H9 (cell line): ENCODE data around the gene TNFRSF1B. TPM values are rescaled to one million over a fixed set of nuclear protein-coding genes. Genes with fewer than 3 reads are reported as not detected.

Experiments
- DNase-seq: peaks from one replicate; pipeline ENCODE4 v3.0.0-alpha.2; 2017
- H2AFZ ChIP-seq: one replicate; pipeline ENCODE4 v1.6.1; 2013; ENCODE audit warnings: mild to moderate bottlenecking, low read length, control low read depth, moderate library complexity
- H2AK5ac ChIP-seq: 2 replicates; pipeline ENCODE4 v1.6.1; 2013; ENCODE audit warnings: low read length, control low read depth, mixed read lengths; ENCODE audit not compliant: insufficient read length
- H2BK120ac ChIP-seq: one replicate; pipeline ENCODE4 v1.6.1; 2013; ENCODE audit warnings: low read depth, mild to moderate bottlenecking, low read length, control low read depth, inconsistent platforms; ENCODE audit not compliant: poor library complexity, severe bottlenecking
- H2BK12ac ChIP-seq: 2 replicates; pipeline ENCODE4 v1.6.1; 2013; ENCODE audit warnings: low read length, control low read depth, mixed read lengths, low read depth; ENCODE audit not compliant: insufficient read length
- H2BK15ac ChIP-seq: 2 replicates; pipeline ENCODE4 v1.6.1; 2013; ENCODE audit warnings: low read depth, low read length, control low read depth
- H2BK20ac ChIP-seq: one replicate; pipeline ENCODE4 v1.6.1; 2013; ENCODE audit warnings: low read depth, mild to moderate bottlenecking, low read length, control low read depth, inconsistent platforms; ENCODE audit not compliant: poor library complexity, severe bottlenecking
- H2BK5ac ChIP-seq: 2 replicates; pipeline ENCODE4 v1.6.1; 2013; ENCODE audit warnings: low read length, control low read depth, mixed read lengths; ENCODE audit not compliant: insufficient read length
- H3K14ac ChIP-seq: 2 replicates; pipeline ENCODE4 v1.6.1; 2013; ENCODE audit warnings: low read length, control low read depth; ENCODE audit not compliant: insufficient read depth
- H3K18ac ChIP-seq: 2 replicates; pipeline ENCODE4 v1.6.1; 2013; ENCODE audit warnings: low read depth, mild to moderate bottlenecking, mixed read lengths, low read length, control low read depth; ENCODE audit not compliant: insufficient read length
- H3K23ac ChIP-seq: 2 replicates; pipeline ENCODE4 v1.6.1; 2013; ENCODE audit warnings: low read length, control low read depth, mixed read lengths, low read depth; ENCODE audit not compliant: insufficient read length
- H3K23me2 ChIP-seq: 2 replicates; pipeline ENCODE4 v1.6.1; 2013; ENCODE audit warnings: low read depth, mild to moderate bottlenecking, mixed read lengths, low read length, control low read depth; ENCODE audit not compliant: insufficient read length, poor library complexity, severe bottlenecking
- H3K27ac ChIP-seq: 2 replicates; pipeline ENCODE4 v1.5.1; 2013; ENCODE audit warnings: low read length, control low read depth, mixed read lengths, low read depth; ENCODE audit not compliant: insufficient read length
- H3K27me3 ChIP-seq: 2 replicates; pipeline ENCODE4 v1.6.1; 2013; ENCODE audit warnings: low read length, control low read depth, inconsistent platforms; ENCODE audit not compliant: insufficient read depth
- H3K4ac ChIP-seq: 2 replicates; pipeline ENCODE4 v1.6.1; 2013; ENCODE audit warnings: low read depth, mild to moderate bottlenecking, control low read depth, inconsistent platforms, low read length, moderate library complexity
- H3K4me1 ChIP-seq: 2 replicates; pipeline ENCODE4 v1.6.1; 2013; ENCODE audit warnings: low read length, control low read depth, inconsistent platforms; ENCODE audit not compliant: insufficient read depth
- H3K4me2 ChIP-seq: 2 replicates; pipeline ENCODE4 v1.6.1; 2013; ENCODE audit warnings: low read length, control low read depth, mixed read lengths; ENCODE audit not compliant: insufficient read length, insufficient read depth
- H3K56ac ChIP-seq: 2 replicates; pipeline ENCODE4 v1.6.1; 2013; ENCODE audit warnings: low read depth, mild to moderate bottlenecking, mixed read lengths, low read length, control low read depth; ENCODE audit not compliant: insufficient read length
- H3K79me1 ChIP-seq: 2 replicates; pipeline ENCODE4 v1.6.1; 2013; ENCODE audit warnings: low read depth, mild to moderate bottlenecking, moderate library complexity, low read length, control low read depth, inconsistent platforms; ENCODE audit not compliant: insufficient read depth, poor library complexity, severe bottlenecking
- H3K79me2 ChIP-seq: 2 replicates; pipeline ENCODE4 v1.6.1; 2013; ENCODE audit warnings: low read length, control low read depth, inconsistent platforms; ENCODE audit not compliant: insufficient read depth
- H3K9ac ChIP-seq: 2 replicates; pipeline ENCODE4 v1.6.1; 2013; ENCODE audit warnings: low read length, control low read depth, mixed read lengths; ENCODE audit not compliant: insufficient read length; ENCODE audit errors: extremely low read depth
- H3K9me3 ChIP-seq: one replicate; pipeline ENCODE4 v1.6.1; 2013; ENCODE audit warnings: low read depth, low read length, inconsistent platforms; ENCODE audit not compliant: control insufficient read depth
- H3T11ph ChIP-seq: one replicate; pipeline ENCODE4 v1.6.1; 2013; ENCODE audit warnings: mild to moderate bottlenecking, low read length, control low read depth, inconsistent platforms
- H4K20me1 ChIP-seq: one replicate; pipeline ENCODE4 v1.6.1; 2013; ENCODE audit not compliant: control insufficient read depth, insufficient read length, insufficient read depth
- H4K5ac ChIP-seq: 2 replicates; pipeline ENCODE4 v1.6.1; 2013; ENCODE audit warnings: low read depth, mild to moderate bottlenecking, mixed read lengths, low read length, control low read depth; ENCODE audit not compliant: insufficient read length
- H4K8ac ChIP-seq: replicated peaks from 2 replicates; pipeline ENCODE4 v1.6.1; 2013; ENCODE audit warnings: low read length, control low read depth, mixed read lengths, low read depth; ENCODE audit not compliant: insufficient read length
- H4K91ac ChIP-seq: 2 replicates; pipeline ENCODE4 v1.6.1; 2013; ENCODE audit warnings: low read depth, mild to moderate bottlenecking, moderate library complexity, mixed read lengths, low read length, control low read depth; ENCODE audit not compliant: insufficient read length
- H3K27ac Mint-ChIP-seq, 3 experiments: 2 replicates in 2 of 3; 3 replicates in 1 of 3; pipeline ENCODE4 v1.8.0; 2020 to 2021; ENCODE audit warnings: mixed read lengths in 3 of 3, mild to moderate bottlenecking in 1 of 3, moderate library complexity in 1 of 3
- H3K27me3 Mint-ChIP-seq: 2 replicates; pipeline ENCODE4 v1.8.0; 2021; ENCODE audit warnings: low read depth, mild to moderate bottlenecking, moderate library complexity, mixed read lengths
- H3K36me3 Mint-ChIP-seq, 3 experiments: 2 replicates in 2 of 3; 3 replicates in 1 of 3; pipeline ENCODE4 v1.8.0; 2020 to 2021; ENCODE audit warnings: low read depth in 3 of 3, mixed read lengths in 3 of 3; ENCODE audit not compliant: insufficient read depth in 1 of 3
- H3K4me1 Mint-ChIP-seq, 2 experiments: 2 replicates each; pipeline ENCODE4 v1.8.0; 2020; ENCODE audit warnings: mixed read lengths in 2 of 2
- H3K4me3 Mint-ChIP-seq, 2 experiments: 2 replicates in 1 of 2; 3 replicates in 1 of 2; pipeline ENCODE4 v1.8.0; 2020 to 2021; ENCODE audit warnings: mild to moderate bottlenecking in 2 of 2, mixed read lengths in 2 of 2, moderate library complexity in 1 of 2
- H3K9me3 Mint-ChIP-seq, 2 experiments: 2 replicates in 1 of 2; 3 replicates in 1 of 2; pipeline ENCODE4 v1.8.0; 2020; ENCODE audit warnings: mild to moderate bottlenecking in 2 of 2, mixed read lengths in 2 of 2, moderate library complexity in 1 of 2
- WGBS: extraction: QIAGEN DNeasy Blood & Tissue Kit; methylation state at CpG from one replicate; pipeline ENCODE4 v1.1.7; 2013; ENCODE audit warnings: missing lambda C conversion rate, low lambda C conversion rate, mixed read lengths; ENCODE audit not compliant: insufficient read length; ENCODE audit errors: extremely low coverage; 5-methylcytosine and 5-hydroxymethylcytosine counted together
- total RNA-seq: library from RNA; stranded (reverse); gene quantifications from 2 replicates; pipeline ENCODE4 v1.2.1, GENCODE V29; 2021
- TF ChIP-seq, protein P1 (sequence below): fragments of 200-600 bp; sonication (generic); conservative IDR thresholded peaks from 3 replicates; pipeline ENCODE4 v1.8.0; 2021; ENCODE audit warnings: antibody characterized with exemption, mild to moderate bottlenecking

The TNFRSF1B gene
- total RNA-seq, 1 experiment from 2014 or later: 0.57 TPM

DNA sequence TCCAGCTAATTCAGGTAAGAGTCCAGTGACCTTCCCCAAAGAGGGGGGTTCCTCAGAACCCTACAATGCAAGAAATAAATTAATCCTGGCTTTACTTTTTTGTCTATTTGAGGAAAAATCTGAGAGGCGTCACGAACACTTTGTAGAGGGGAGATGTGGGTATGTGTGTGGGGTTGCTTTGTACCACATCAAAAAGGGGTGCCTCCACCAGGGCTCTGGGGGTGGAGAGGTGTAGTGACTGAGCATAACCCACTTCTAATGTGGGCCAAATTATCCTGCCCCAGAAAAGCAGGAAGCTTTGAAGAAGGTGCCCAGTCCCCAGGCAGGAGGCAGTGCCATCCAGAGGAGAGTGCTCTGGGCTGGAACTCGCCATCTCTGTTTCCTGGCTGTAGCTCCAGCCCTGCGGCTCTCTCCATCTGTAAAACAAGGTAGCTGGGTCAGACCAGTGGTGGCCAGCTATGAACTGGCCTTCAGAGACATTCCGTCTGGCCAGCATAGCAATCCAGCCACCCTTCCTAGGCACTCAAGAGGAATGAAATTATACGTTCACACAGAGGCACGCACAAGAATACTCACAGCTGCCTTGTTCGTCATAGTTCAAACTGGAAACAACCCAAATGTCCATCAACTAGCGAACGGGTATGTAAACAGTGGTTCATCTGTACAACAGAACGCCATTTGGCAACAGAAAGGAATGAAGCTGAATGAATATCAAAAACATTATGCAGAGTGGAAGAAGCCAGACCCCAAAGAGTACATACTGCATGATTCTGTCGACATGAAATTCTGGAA lies 45.4 kb upstream of the TNFRSF1B start:
- Histone ChIP-seq H4K91ac (no peak overlapping the region), H3K9me3 (no peaks in the 10 kb centered on the region), H3K4me2 (no peak overlapping the region), H4K5ac (no peak overlapping the region), H2BK12ac (no peak overlapping the region), H3K79me2 (no peaks in the 10 kb centered on the region), H3K56ac (no peak overlapping the region), H4K8ac (no peak overlapping the region), H3K4me1 (no peaks in the 10 kb centered on the region), H3K27ac (no peak overlapping the region), H3K14ac (no peak overlapping the region), H3K79me1 (no peaks in the 10 kb centered on the region), H3T11ph (no peak overlapping the region), H2BK120ac (no peak overlapping the region), H2BK15ac (no peak overlapping the region), H3K4ac (no peak overlapping the region), H2BK5ac (no peak overlapping the region), H2BK20ac (no peak overlapping the region), H3K9ac (no peak overlapping the region), H4K20me1 (no peaks in the 10 kb centered on the region), H2AFZ (no peak overlapping the region), H2AK5ac (no peak overlapping the region), H3K23ac (no peak overlapping the region), H3K27me3 (no peaks in the 10 kb centered on the region), H3K18ac (no peak overlapping the region), H3K23me2 (no peaks in the 10 kb centered on the region)
- H3K27ac Mint-ChIP-seq: no peak overlapping the region
- no peak for DNase-seq
- no peaks in the 10 kb centered on the region for H3K9me3 Mint-ChIP-seq
- no peaks in the 10 kb centered on the region for H3K27me3 Mint-ChIP-seq
- H3K4me3 Mint-ChIP-seq: no peak overlapping the region
- peaks cover 3 to 7% (median 4%) of the 10 kb centered on the region in 3 experiments; a peak in 4 of 7 replicates for H3K36me3 Mint-ChIP-seq
- WGBS: no CpG with 5 or more reads among the region's 12 CpGs
- H3K4me1 Mint-ChIP-seq: peaks cover 0 to 2% of the 10 kb centered on the region in 2 experiments; a peak in 1 of 4 replicates
- TF ChIP-seq, protein P1, sequence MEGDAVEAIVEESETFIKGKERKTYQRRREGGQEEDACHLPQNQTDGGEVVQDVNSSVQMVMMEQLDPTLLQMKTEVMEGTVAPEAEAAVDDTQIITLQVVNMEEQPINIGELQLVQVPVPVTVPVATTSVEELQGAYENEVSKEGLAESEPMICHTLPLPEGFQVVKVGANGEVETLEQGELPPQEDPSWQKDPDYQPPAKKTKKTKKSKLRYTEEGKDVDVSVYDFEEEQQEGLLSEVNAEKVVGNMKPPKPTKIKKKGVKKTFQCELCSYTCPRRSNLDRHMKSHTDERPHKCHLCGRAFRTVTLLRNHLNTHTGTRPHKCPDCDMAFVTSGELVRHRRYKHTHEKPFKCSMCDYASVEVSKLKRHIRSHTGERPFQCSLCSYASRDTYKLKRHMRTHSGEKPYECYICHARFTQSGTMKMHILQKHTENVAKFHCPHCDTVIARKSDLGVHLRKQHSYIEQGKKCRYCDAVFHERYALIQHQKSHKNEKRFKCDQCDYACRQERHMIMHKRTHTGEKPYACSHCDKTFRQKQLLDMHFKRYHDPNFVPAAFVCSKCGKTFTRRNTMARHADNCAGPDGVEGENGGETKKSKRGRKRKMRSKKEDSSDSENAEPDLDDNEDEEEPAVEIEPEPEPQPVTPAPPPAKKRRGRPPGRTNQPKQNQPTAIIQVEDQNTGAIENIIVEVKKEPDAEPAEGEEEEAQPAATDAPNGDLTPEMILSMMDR: no peak
